ENCODE measurements around the gene WDR74.
A peak's percentile ranks its signal among the peaks of the same experiment; 100 is the strongest.
"Not testable (repeated sequence)": the region's sequence is repeated elsewhere in the genome, so short reads cannot be mapped to it uniquely, and the experiment has no call there.

The WDR74 gene

GRCh38 chr11:62839050-62839945 lies at the start of gene WDR74:
TSS of gene WDR74 (minus strand) at chr11:62839590. CDS start at chr11:62839570, 20 bp downstream.
- DNase-seq = peak; percentile 93

GRCh38 chr11:62889126-62889483 lies 49.7 kb upstream of the WDR74 start:
- DNase-seq = no peak

GRCh38 chr11:62888406-62888805 lies 49.0 kb upstream of the WDR74 start:
- no peak for DNase-seq

GRCh38 chr11:62885137-62885750 lies 45.9 kb upstream of the WDR74 start:
- DNase-seq = no peak

GRCh38 chr11:62883673-62884072 lies 44.3 kb upstream of the WDR74 start:
- no peak for DNase-seq

- no peak for DNase-seq
Observed at GRCh38 chr11:62882788-62883501, 43.6 kb upstream of the WDR74 start.

GRCh38 chr11:62882431-62882749 lies 43.0 kb upstream of the WDR74 start:
- DNase-seq = no peak

GRCh38 chr11:62881579-62882430 lies 42.4 kb upstream of the WDR74 start:
- DNase-seq = peak; percentile 90

- peak; percentile 83 for DNase-seq
Observed at GRCh38 chr11:62880803-62881578, 41.6 kb upstream of the WDR74 start, which contains the start of gene SLC3A2. TSS of gene SLC3A2 (plus strand) at chr11:62880896. CDS start at chr11:62881024, 128 bp downstream.

GRCh38 chr11:62880231-62880802 lies 40.9 kb upstream of the WDR74 start:
- peak; percentile 3 for DNase-seq

- DNase-seq = no peak
Observed at GRCh38 chr11:62879235-62879978, 40.0 kb upstream of the WDR74 start.

GRCh38 chr11:62876712-62877111 lies 37.3 kb upstream of the WDR74 start:
- no peak for DNase-seq

- DNase-seq = no peak
Observed at GRCh38 chr11:62875698-62876478, 36.5 kb upstream of the WDR74 start.

GRCh38 chr11:62874851-62875250 lies 35.5 kb upstream of the WDR74 start:
- no peak for DNase-seq

- no peak for DNase-seq
Observed at GRCh38 chr11:62865635-62866034, 26.2 kb upstream of the WDR74 start.

GRCh38 chr11:62863687-62864335 lies 24.4 kb upstream of the WDR74 start:
- no peak for DNase-seq

GRCh38 chr11:62861564-62862192 lies 22.3 kb upstream of the WDR74 start:
- not testable (repeated sequence) for DNase-seq

- no peak for DNase-seq
Observed at GRCh38 chr11:62860835-62861563, 21.6 kb upstream of the WDR74 start.
